HCT116 (cell line): ENCODE results near the gene SRRM2.

ENCODE experiments used
- ATF3 ChIP-seq: IDR thresholded peaks from 2 replicates; pipeline ENCODE4 v1.6.1; 2012
- CEBPB ChIP-seq: IDR thresholded peaks from 2 replicates; pipeline ENCODE4 v1.6.1; 2012; ENCODE audit warnings: low read depth
- CTCF ChIP-seq, 3 experiments: fragments of 200-600 bp in 1 of 3; sonication (generic) in 1 of 3; IDR thresholded peaks in 2 of 3; conservative IDR thresholded peaks in 1 of 3; 2 replicates each; pipeline ENCODE4 v1.5.1; 2012 to 2017; ENCODE audit warnings: low read depth in 2 of 3, low read length in 2 of 3, antibody characterized with exemption in 1 of 3, borderline replicate concordance in 1 of 3, control low read depth in 1 of 3, mild to moderate bottlenecking in 1 of 3, mixed read lengths in 1 of 3, mixed run types in 1 of 3, moderate library complexity in 1 of 3; ENCODE audit not compliant: insufficient read depth in 1 of 3
- EZH2 ChIP-seq: fragments of 200-600 bp; sonication (generic); IDR thresholded peaks from 2 replicates; pipeline ENCODE4 v1.6.1; 2017; ENCODE audit warnings: antibody characterized with exemption, mixed run types
- MAX ChIP-seq: IDR thresholded peaks from 2 replicates; pipeline ENCODE4 v1.6.1; 2012
- POLR2A ChIP-seq: IDR thresholded peaks from 2 replicates; pipeline ENCODE4 v1.7.0; 2011; ENCODE audit warnings: borderline replicate concordance; ENCODE audit not compliant: insufficient read depth, insufficient read length; ENCODE audit errors: extremely low read depth
- POLR2AphosphoS5 ChIP-seq: IDR thresholded peaks from 2 replicates; pipeline ENCODE4 v1.6.1; 2011; ENCODE audit warnings: mild to moderate bottlenecking, low read depth, low read length, moderate library complexity
- SIN3A ChIP-seq: IDR thresholded peaks from 2 replicates; pipeline ENCODE4 v1.6.1; 2012; ENCODE audit warnings: low read depth
- ZFX ChIP-seq: fragments of 450-650 bp; IDR thresholded peaks from 2 replicates; pipeline ENCODE4 v1.6.1; 2017
- ZNF274 ChIP-seq: fragments of 200-500 bp; sonication (Bioruptor generic); IDR thresholded peaks from 2 replicates; pipeline ENCODE4 v1.6.1; 2014; ENCODE audit warnings: mild to moderate bottlenecking, low read depth, low read length, inconsistent platforms

GRCh38 chr16:2706085-2706484 lies 46.4 kb upstream of the SRRM2 start:
- TF ChIP-seq MAX (no peak), CTCF (IDR thresholded peaks at IDR 0.05 in 2 of 3, conservative IDR thresholded peaks at IDR 0.05 in 1 of 3; ENCODE audit: borderline replicate concordance in 1 of 3, insufficient read depth in 1 of 3, low read depth in 2 of 3, low read length in 2 of 3) (no peak), ZNF274 (no peak), ATF3 (no peak), POLR2AphosphoS5 (no peak), ZFX (no peak), EZH2 (no peak), SIN3A (no peak), CEBPB (no peak), POLR2A (no peak)
